GM12873 (cell line): ENCODE measurements around the gene TMEM92.

Experiments used
- TF ChIP-seq, protein P1 (sequence below): IDR thresholded peaks from 2 replicates; pipeline ENCODE4 v1.5.1; 2012; ENCODE audit warnings: low read depth, mild to moderate bottlenecking, moderate library complexity, low read length, control low read depth; ENCODE audit not compliant: insufficient read depth; ENCODE audit errors: missing control alignments

TMEM92 gene

DNA sequence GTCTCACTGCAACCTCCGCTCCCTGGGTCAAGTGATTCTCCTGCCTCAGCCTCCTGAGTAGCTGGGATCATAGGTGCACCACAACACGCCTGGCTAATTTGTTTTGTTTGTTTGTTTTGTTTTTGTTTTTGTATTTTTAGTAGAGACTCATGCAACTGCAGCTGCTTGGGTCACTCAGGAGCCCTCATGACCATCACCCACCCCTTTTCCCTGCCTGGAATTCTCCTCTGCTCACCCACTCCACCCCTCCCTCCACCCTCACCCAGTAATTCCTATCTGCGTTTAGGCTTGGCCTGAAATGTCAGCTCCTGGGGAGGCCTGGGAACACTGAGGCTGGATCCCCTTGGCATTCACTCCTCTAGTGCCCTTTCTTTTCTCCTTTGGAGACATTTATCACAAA is 25.5 kb downstream of the TMEM92 start:
- TF ChIP-seq, protein P1, sequence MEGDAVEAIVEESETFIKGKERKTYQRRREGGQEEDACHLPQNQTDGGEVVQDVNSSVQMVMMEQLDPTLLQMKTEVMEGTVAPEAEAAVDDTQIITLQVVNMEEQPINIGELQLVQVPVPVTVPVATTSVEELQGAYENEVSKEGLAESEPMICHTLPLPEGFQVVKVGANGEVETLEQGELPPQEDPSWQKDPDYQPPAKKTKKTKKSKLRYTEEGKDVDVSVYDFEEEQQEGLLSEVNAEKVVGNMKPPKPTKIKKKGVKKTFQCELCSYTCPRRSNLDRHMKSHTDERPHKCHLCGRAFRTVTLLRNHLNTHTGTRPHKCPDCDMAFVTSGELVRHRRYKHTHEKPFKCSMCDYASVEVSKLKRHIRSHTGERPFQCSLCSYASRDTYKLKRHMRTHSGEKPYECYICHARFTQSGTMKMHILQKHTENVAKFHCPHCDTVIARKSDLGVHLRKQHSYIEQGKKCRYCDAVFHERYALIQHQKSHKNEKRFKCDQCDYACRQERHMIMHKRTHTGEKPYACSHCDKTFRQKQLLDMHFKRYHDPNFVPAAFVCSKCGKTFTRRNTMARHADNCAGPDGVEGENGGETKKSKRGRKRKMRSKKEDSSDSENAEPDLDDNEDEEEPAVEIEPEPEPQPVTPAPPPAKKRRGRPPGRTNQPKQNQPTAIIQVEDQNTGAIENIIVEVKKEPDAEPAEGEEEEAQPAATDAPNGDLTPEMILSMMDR = no peak

GRCh38 chr17:50301891-50302584 is 27.8 kb downstream of the TMEM92 start:
- TF ChIP-seq, protein P1 = no peak

DNA sequence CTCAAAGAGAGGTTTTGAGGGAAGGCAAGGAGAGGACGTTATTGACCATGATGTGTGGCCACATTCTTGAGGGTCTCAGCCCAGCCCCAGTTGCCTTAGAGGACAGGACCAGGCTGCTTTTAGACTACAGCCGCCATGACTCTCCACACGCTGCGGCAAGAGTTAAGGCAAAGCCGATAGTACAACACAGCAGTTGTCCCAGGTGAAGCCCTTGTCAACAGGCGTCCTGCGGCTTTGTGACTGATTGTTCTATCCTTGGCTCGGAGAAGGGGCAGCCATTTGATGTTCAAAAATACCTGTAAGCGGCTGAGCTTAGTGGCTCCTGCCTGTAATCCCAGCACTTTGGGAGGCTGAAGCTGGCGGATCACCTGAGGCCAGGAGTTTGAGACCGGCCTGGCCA is 28.8 kb downstream of the TMEM92 start:
- TF ChIP-seq, protein P1 = no peak

DNA sequence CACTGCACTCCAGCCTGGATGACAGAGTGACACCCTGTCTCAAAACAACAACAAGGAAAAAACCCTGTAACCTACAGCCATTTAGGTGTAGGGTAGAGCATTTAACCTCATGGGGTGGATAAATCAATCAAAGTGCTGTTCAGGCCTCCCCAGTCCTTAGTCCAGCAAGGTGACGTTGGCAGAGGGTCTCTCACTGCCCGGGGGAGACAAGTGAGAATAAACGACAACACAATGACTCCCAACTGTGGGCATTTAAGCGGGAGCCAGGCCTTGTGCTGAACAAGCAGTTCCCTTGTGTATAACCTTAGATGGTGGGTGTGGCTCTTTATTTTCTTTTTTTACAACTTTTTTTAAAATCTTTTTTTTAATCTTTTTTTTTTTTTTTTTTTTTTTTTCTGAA is 29.3 kb downstream of the TMEM92 start:
- TF ChIP-seq, protein P1 = no peak

GRCh38 chr17:50304781-50305404 is 30.6 kb downstream of the TMEM92 start:
- TF ChIP-seq, protein P1 = no peak

GRCh38 chr17:50307654-50308053 is 33.4 kb downstream of the TMEM92 start:
- TF ChIP-seq, protein P1 = no peak

- TF ChIP-seq, protein P1 = no peak
Observed at GRCh38 chr17:50308666-50309065, 34.4 kb downstream of the TMEM92 start.
